NCI-H1930 (cell line): ENCODE data around the gene DGKG.

Experiments used
- DNase-seq, 2 experiments: peaks; one replicate each; lab custom pipeline; 2025; lab: John Stamatoyannopoulos, UW

The DGKG gene

GRCh38 chr3:186239321-186239720 is 122.7 kb downstream of the DGKG start:
- DNase-seq, result no peak

- no peak for DNase-seq
Measured at GRCh38 chr3:186237915-186238314, 124.1 kb downstream of the DGKG start.

- DNase-seq, result no peak
Measured at GRCh38 chr3:186236357-186237020, 125.5 kb downstream of the DGKG start.

- no peak for DNase-seq
Measured at GRCh38 chr3:186235554-186235953, 126.5 kb downstream of the DGKG start.

GRCh38 chr3:186234152-186234551 is 127.9 kb downstream of the DGKG start:
- DNase-seq, result no peak

GRCh38 chr3:186226482-186226881 is 135.6 kb downstream of the DGKG start:
- DNase-seq, result no peak

GRCh38 chr3:186225603-186226002 is 136.4 kb downstream of the DGKG start:
- DNase-seq, result no peak

- no peak for DNase-seq
Measured at GRCh38 chr3:186224041-186224610, 137.9 kb downstream of the DGKG start.

- DNase-seq, result no peak
Measured at GRCh38 chr3:186223476-186223875, 138.6 kb downstream of the DGKG start.

GRCh38 chr3:186221760-186222378 is 140.2 kb downstream of the DGKG start:
- no peak for DNase-seq

GRCh38 chr3:186220911-186221645 is 141.0 kb downstream of the DGKG start:
- no peak for DNase-seq

GRCh38 chr3:186220365-186220764 is 141.7 kb downstream of the DGKG start:
- no peak for DNase-seq

GRCh38 chr3:186219211-186219638 is 142.8 kb downstream of the DGKG start:
- DNase-seq, result no peak

GRCh38 chr3:186218421-186218820 is 143.6 kb downstream of the DGKG start:
- DNase-seq, result no peak

GRCh38 chr3:186217820-186218164 is 144.2 kb downstream of the DGKG start:
- no peak for DNase-seq

GRCh38 chr3:186216900-186217819 is 144.9 kb downstream of the DGKG start:
- no peak for DNase-seq

- DNase-seq, result no peak
Measured at GRCh38 chr3:186214670-186215069, 147.4 kb downstream of the DGKG start.

GRCh38 chr3:186213946-186214345 is 148.1 kb downstream of the DGKG start:
- no peak for DNase-seq

GRCh38 chr3:186212611-186213010 is 149.4 kb downstream of the DGKG start:
- no peak for DNase-seq

- DNase-seq, result no peak
Measured at GRCh38 chr3:186210852-186211500, 151.1 kb downstream of the DGKG start.
